ENCODE data around the gene FLNB. TPM values are rescaled to one million over a fixed set of nuclear protein-coding genes. Genes with fewer than 3 reads are reported as not detected.

FLNB gene
- total and polyA plus RNA-seq, 2 of the 13 experiments (the other 11 are each of a cell fraction or from before 2014, with no cell fraction given) = 106 to 130 TPM

DNA sequence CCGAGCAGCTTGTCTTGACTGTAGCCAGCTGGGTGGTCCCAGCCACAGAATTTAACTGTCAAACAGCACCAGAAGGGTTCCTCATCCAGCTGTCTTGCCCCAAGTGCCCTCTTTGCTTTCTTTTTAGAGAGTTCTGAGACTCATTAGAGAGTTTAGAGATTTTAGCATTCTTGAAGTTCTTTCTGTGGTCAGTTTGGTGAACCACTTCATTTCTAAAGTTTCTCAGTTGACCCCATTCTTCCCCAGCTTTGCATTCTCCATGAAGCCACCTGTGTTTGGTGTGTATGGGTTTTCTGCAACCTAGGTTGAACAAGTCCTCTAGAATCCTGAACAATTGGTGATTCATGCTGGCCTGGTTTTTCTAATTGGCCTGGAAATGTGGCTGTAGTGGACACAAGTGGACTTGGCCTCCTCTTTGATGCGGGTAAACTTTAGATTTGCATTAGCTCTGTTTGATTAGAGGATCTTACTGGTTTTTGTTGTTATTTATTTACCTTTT is 33.7 kb downstream of the FLNB start (continued):
- TF ChIP-seq, protein P1, sequence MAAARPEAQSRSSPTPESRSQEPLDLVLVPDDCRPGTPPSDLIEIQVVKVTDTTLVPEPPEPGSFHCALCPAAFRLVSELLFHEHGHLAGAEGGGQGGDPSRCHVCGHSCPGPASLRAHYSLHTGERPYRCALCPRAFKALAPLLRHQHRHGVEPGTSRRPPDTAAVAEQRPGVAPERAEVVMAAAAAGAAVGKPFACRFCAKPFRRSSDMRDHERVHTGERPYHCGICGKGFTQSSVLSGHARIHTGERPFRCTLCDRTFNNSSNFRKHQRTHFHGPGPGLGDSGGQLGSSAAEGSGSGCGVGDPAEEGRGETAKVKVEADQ (CRISPR knock-in tag; IDR thresholded peaks at IDR 0.05; ENCODE audit: borderline replicate concordance) = no peak
- TF ChIP-seq STAG1 (CRISPR knock-in tag; IDR thresholded peaks at IDR 0.05) (0 out of 2 replicates have a peak, but pooled peaks have one; percentile 15), HOXA5 (CRISPR knock-in tag; IDR thresholded peaks at IDR 0.05) (no peak), SIN3B (IDR thresholded peaks at IDR 0.05; ENCODE audit: low read length) (no peak), GATAD1 (CRISPR knock-in tag; IDR thresholded peaks at IDR 0.05) (no peak), FOXA3 (CRISPR knock-in tag; IDR thresholded peaks at IDR 0.05) (peak; percentile 70), ZMYM2 (CRISPR knock-in tag; IDR thresholded peaks at IDR 0.05) (no peak)
- TF ChIP-seq, protein P2, sequence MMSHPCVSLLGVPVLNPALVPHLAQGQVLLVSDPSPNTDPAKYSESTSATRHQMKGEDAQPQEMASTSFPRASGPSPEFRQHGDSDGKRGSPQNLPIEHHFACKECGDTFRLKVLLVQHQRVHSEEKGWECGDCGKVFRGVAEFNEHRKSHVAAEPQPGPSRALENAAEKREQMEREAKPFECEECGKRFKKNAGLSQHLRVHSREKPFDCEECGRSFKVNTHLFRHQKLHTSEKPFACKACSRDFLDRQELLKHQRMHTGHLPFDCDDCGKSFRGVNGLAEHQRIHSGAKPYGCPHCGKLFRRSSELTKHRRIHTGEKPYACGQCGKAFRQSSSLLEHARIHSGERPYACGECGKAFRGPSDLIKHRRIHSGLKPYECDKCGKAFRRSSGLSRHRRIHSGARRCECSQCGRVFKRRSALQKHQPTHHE (CRISPR knock-in tag; IDR thresholded peaks at IDR 0.05; ENCODE audit: borderline replicate concordance) = no peak
- TF ChIP-seq, protein P3, sequence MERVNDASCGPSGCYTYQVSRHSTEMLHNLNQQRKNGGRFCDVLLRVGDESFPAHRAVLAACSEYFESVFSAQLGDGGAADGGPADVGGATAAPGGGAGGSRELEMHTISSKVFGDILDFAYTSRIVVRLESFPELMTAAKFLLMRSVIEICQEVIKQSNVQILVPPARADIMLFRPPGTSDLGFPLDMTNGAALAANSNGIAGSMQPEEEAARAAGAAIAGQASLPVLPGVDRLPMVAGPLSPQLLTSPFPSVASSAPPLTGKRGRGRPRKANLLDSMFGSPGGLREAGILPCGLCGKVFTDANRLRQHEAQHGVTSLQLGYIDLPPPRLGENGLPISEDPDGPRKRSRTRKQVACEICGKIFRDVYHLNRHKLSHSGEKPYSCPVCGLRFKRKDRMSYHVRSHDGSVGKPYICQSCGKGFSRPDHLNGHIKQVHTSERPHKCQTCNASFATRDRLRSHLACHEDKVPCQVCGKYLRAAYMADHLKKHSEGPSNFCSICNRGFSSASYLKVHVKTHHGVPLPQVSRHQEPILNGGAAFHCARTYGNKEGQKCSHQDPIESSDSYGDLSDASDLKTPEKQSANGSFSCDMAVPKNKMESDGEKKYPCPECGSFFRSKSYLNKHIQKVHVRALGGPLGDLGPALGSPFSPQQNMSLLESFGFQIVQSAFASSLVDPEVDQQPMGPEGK (CRISPR knock-in tag; IDR thresholded peaks at IDR 0.05) = no peak
- TF ChIP-seq, protein P4, sequence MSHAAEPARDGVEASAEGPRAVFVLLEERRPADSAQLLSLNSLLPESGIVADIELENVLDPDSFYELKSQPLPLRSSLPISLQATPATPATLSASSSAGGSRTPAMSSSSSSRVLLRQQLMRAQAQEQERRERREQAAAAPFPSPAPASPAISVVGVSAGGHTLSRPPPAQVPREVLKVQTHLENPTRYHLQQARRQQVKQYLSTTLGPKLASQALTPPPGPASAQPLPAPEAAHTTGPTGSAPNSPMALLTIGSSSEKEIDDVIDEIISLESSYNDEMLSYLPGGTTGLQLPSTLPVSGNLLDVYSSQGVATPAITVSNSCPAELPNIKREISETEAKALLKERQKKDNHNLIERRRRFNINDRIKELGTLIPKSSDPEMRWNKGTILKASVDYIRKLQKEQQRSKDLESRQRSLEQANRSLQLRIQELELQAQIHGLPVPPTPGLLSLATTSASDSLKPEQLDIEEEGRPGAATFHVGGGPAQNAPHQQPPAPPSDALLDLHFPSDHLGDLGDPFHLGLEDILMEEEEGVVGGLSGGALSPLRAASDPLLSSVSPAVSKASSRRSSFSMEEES (CRISPR knock-in tag; IDR thresholded peaks at IDR 0.05) = 0 out of 2 replicates have a peak, but pooled peaks have one; percentile 23
- TF ChIP-seq, protein P5, sequence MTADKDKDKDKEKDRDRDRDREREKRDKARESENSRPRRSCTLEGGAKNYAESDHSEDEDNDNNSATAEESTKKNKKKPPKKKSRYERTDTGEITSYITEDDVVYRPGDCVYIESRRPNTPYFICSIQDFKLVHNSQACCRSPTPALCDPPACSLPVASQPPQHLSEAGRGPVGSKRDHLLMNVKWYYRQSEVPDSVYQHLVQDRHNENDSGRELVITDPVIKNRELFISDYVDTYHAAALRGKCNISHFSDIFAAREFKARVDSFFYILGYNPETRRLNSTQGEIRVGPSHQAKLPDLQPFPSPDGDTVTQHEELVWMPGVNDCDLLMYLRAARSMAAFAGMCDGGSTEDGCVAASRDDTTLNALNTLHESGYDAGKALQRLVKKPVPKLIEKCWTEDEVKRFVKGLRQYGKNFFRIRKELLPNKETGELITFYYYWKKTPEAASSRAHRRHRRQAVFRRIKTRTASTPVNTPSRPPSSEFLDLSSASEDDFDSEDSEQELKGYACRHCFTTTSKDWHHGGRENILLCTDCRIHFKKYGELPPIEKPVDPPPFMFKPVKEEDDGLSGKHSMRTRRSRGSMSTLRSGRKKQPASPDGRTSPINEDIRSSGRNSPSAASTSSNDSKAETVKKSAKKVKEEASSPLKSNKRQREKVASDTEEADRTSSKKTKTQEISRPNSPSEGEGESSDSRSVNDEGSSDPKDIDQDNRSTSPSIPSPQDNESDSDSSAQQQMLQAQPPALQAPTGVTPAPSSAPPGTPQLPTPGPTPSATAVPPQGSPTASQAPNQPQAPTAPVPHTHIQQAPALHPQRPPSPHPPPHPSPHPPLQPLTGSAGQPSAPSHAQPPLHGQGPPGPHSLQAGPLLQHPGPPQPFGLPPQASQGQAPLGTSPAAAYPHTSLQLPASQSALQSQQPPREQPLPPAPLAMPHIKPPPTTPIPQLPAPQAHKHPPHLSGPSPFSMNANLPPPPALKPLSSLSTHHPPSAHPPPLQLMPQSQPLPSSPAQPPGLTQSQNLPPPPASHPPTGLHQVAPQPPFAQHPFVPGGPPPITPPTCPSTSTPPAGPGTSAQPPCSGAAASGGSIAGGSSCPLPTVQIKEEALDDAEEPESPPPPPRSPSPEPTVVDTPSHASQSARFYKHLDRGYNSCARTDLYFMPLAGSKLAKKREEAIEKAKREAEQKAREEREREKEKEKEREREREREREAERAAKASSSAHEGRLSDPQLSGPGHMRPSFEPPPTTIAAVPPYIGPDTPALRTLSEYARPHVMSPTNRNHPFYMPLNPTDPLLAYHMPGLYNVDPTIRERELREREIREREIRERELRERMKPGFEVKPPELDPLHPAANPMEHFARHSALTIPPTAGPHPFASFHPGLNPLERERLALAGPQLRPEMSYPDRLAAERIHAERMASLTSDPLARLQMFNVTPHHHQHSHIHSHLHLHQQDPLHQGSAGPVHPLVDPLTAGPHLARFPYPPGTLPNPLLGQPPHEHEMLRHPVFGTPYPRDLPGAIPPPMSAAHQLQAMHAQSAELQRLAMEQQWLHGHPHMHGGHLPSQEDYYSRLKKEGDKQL (CRISPR knock-in tag; IDR thresholded peaks at IDR 0.05; ENCODE audit: low read depth) = 0 out of 2 replicates have a peak, but pooled peaks have one; percentile 25
- TF ChIP-seq, protein P6, sequence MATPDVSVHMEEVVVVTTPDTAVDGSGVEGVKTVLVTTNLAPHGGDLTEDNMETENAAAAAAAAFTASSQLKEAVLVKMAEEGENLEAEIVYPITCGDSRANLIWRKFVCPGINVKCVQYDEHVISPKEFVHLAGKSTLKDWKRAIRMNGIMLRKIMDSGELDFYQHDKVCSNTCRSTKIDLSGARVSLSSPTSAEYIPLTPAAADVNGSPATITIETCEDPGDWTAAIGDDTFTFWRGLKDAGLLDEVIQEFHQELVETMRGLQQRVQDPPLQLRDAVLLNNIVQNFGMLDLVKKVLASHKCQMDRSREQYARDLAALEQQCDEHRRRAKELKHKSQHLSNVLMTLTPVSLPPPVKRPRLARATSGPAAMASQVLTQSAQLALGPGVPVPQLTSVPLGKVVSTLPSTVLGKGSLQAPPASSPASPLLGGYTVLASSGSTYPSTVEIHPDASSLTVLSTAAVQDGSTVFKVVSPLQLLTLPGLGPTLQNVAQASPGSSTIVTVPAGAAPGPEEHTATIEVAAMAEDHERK (CRISPR knock-in tag; IDR thresholded peaks at IDR 0.05; ENCODE audit: low read depth) = no peak
